ENCODE data around the gene STXBP5.

DNA sequence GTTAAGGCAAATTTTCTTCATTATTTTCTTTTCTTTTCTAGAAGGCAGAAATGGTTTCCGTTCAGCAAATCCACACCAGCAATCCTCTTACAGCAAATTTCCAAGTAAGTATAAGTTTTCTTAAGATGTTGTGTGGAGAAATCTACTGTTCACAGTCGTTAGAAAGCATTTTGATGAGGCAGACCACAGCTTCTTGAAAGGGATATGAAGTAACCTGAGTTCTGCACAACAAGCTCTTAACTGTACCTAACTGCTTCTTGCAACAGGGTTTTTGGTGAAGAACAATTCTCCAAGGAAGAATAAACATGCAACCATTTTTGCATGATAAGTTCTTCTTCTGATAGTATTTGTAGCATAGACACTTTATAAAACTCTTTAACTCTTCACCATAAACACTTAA lies 45.3 kb upstream of the STXBP5 start:
- TF ChIP-seq POLR2AphosphoS5 (IDR thresholded peaks at IDR 0.05) (no peak), EP300 (IDR thresholded peaks at IDR 0.05) (no peak), POLR2A (IDR thresholded peaks at IDR 0.05; ENCODE audit: low read depth) (no peak)
- TF ChIP-seq, protein P1, sequence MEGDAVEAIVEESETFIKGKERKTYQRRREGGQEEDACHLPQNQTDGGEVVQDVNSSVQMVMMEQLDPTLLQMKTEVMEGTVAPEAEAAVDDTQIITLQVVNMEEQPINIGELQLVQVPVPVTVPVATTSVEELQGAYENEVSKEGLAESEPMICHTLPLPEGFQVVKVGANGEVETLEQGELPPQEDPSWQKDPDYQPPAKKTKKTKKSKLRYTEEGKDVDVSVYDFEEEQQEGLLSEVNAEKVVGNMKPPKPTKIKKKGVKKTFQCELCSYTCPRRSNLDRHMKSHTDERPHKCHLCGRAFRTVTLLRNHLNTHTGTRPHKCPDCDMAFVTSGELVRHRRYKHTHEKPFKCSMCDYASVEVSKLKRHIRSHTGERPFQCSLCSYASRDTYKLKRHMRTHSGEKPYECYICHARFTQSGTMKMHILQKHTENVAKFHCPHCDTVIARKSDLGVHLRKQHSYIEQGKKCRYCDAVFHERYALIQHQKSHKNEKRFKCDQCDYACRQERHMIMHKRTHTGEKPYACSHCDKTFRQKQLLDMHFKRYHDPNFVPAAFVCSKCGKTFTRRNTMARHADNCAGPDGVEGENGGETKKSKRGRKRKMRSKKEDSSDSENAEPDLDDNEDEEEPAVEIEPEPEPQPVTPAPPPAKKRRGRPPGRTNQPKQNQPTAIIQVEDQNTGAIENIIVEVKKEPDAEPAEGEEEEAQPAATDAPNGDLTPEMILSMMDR (IDR thresholded peaks at IDR 0.05) = no peak

All from esophagus muscularis mucosa (tissue), 4 donors.